NCI-H345 (cell line): ENCODE data around the gene LHPP.

Experiments
- DNase-seq: peaks from one replicate; lab custom pipeline; 2025; lab: John Stamatoyannopoulos, UW

LHPP gene

DNA sequence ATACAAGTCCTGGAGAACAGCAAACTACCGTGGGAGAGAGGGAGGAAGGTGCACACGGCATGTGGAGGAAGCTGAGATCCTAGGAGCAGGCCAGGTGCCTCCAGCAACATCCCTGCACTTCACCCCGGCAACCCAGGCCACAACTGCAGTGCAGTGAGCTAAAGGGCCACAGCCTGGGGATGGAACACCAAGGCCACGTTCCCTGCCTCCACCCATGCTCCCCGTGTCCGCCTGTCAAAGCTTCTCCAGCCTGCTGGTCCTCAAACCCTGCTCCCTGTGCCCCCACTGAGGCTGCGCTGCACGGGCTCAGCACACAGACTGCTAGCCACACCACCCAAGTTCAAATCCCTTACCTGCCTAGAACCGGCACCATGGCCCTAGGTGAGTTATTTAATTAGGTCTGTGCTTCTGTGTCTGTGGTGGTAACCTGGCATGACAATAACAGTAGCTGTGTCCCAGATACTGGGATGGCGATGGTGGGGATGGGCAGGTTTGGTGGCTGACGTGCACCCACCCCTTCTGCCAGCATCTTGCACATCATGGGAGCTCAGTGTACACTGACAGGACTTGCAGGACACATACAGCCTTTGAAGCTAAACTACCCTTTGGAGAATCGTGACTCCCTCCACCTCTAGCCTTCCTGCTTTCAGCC is 197.1 kb downstream of the LHPP start:
- DNase-seq: no peak

DNA sequence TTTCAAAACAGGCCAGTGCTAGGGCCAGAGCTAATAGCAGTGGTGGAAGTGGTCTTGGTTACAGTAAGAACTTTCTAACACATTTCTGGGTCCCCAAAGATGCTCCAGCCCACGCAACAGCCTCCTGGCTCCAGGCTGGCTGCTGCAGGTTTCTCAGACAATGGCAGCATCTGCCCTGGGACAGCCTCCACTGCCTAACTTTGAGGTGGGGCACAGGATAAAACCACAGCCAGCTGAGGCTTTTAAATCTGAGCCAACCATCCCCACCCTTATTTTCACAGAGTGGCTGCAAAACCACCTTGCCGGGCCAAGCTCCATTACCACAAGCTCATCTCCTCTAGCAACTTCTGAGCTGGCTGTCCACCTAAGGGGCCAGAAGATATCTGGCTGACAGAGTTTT is 197.8 kb downstream of the LHPP start:
- DNase-seq: no peak

- DNase-seq: no peak
Measured at GRCh38 chr10:124660404-124661125, 198.9 kb downstream of the LHPP start.

GRCh38 chr10:124661660-124662180 is 200.1 kb downstream of the LHPP start:
- DNase-seq: no peak

- no peak for DNase-seq
Measured at GRCh38 chr10:124663228-124663627, 201.6 kb downstream of the LHPP start.
